GM12878 (cell line): ENCODE results near the gene PRF1. TPM values are rescaled to one million over a fixed set of nuclear protein-coding genes. Genes with fewer than 3 reads are reported as not detected.

Experiments
- ATAC-seq: fragments of 200-7000 bp; cut with Tn5 transposase; 3 replicates; pipeline ENCODE4 v1.9.1; 2020; ENCODE audit warnings: mild to moderate bottlenecking, moderate library complexity
- BruUV-seq: library from RNA; stranded (reverse); fragments of 400-500 nt; replicated peaks from 2 replicates; lab custom pipeline; 2021; lab: Mats Ljungman, UMichigan
- CTCF ChIA-PET: fragments of 300-600 bp; sonication (Branson Sonifier 250); formaldehyde crosslinking; extraction: SDS; loops from one replicate; lab custom pipeline; 2021; ENCODE audit warnings: inconsistent platforms; lab: Yijun Ruan, JAX
- POLR2A ChIA-PET: fragments of 350-600 bp; formaldehyde crosslinking; extraction: SDS; loops from one replicate; lab custom pipeline; 2021; ENCODE audit warnings: inconsistent platforms; lab: Charles Lee
- RAD21 ChIA-PET: fragments of 300-600 bp; sonication (Branson Sonifier 250); formaldehyde crosslinking; loops from one replicate; lab custom pipeline; 2023; ENCODE audit warnings: antibody characterized with exemption; ENCODE audit not compliant: unreplicated experiment; lab: Charles Lee
- SMC1A ChIA-PET: fragments of 300-600 bp; sonication (Branson Sonifier 250); formaldehyde crosslinking; loops from one replicate; lab custom pipeline; 2023; ENCODE audit not compliant: unreplicated experiment, uncharacterized antibody; lab: Charles Lee
- DNase-seq: peaks from one replicate; pipeline ENCODE4 v3.0.0-alpha.2; 2011; ENCODE audit warnings: low read depth, low spot score
- FAIRE-seq: peaks from 3 replicates; lab custom pipeline; 2011; peaks lifted over from hg19 to GRCh38; lab: Jason Lieb, UNC
- H2AFZ ChIP-seq: 2 replicates; pipeline ENCODE4 v1.6.0; 2011; ENCODE audit warnings: low read depth, low read length, control low read depth; ENCODE audit not compliant: control insufficient read depth
- H3K27ac ChIP-seq: 2 replicates; pipeline ENCODE4 v1.5.1; 2011; ENCODE audit warnings: control low read depth; ENCODE audit not compliant: control insufficient read depth, insufficient read depth
- H3K27me3 ChIP-seq, 2 experiments: replicated peaks in 1 of 2; 2 replicates each; pipeline versions ENCODE4 v1.6.0 to v1.6.1; 2011; ENCODE audit warnings: low read length in 1 of 2; ENCODE audit not compliant: control insufficient read depth in 2 of 2, insufficient read depth in 2 of 2
- H3K36me3 ChIP-seq, 2 experiments: 2 replicates each; pipeline ENCODE4 v1.5.1; 2011; ENCODE audit warnings: low read length in 1 of 2; ENCODE audit not compliant: control insufficient read depth in 2 of 2, insufficient read depth in 2 of 2
- H3K4me1 ChIP-seq: 2 replicates; pipeline ENCODE4 v1.6.1; 2011; ENCODE audit warnings: mild to moderate bottlenecking, low read length, moderate library complexity, mixed read lengths; ENCODE audit not compliant: control insufficient read depth, insufficient read depth
- H3K4me2 ChIP-seq: 2 replicates; pipeline ENCODE4 v1.6.0; 2011; ENCODE audit warnings: control low read depth; ENCODE audit not compliant: control insufficient read depth, insufficient read depth
- H3K4me3 ChIP-seq: fragments of 200-600 bp; sonication (generic); 2 replicates; pipeline ENCODE4 v1.5.1; 2016
- H3K79me2 ChIP-seq: 2 replicates; pipeline ENCODE4 v1.6.0; 2011; ENCODE audit warnings: low read length; ENCODE audit not compliant: control insufficient read depth, insufficient read depth
- H3K9ac ChIP-seq: 2 replicates; pipeline ENCODE4 v1.8.0; 2011; ENCODE audit warnings: low read length, control low read depth, mixed read lengths; ENCODE audit not compliant: control insufficient read depth, insufficient read depth
- H3K9me3 ChIP-seq: replicated peaks from 3 replicates; pipeline ENCODE4 v1.5.1; 2011; ENCODE audit warnings: mild to moderate bottlenecking, low read length; ENCODE audit not compliant: control insufficient read depth, insufficient read depth
- H4K20me1 ChIP-seq: 2 replicates; pipeline ENCODE4 v1.6.0; 2011; ENCODE audit not compliant: control insufficient read depth, insufficient read depth
- ASH2L ChIP-seq: fragments of 300-600, 200-600 bp; sonication (generic); IDR thresholded peaks from 2 replicates; pipeline ENCODE4 v1.6.1; 2017; ENCODE audit warnings: low read depth, mild to moderate bottlenecking, borderline replicate concordance
- CHD1 ChIP-seq: IDR thresholded peaks from 2 replicates; pipeline ENCODE4 v1.6.1; 2012; ENCODE audit warnings: low read depth, low read length, improper control_type of control experiment
- ESRRA ChIP-seq: IDR thresholded peaks from 2 replicates; pipeline ENCODE4 v1.6.1; 2012; ENCODE audit warnings: mild to moderate bottlenecking, low read length, improper control_type of control experiment
- GABPA ChIP-seq: IDR thresholded peaks from 2 replicates; pipeline ENCODE4 v1.6.1; 2014; ENCODE audit warnings: antibody characterized with exemption, low read depth, mild to moderate bottlenecking, inconsistent platforms
- HCFC1 ChIP-seq: fragments of 150-350 bp; IDR thresholded peaks from 2 replicates; pipeline ENCODE4 v1.6.1; 2014; ENCODE audit warnings: low read length
- MXI1 ChIP-seq: fragments of 150-350 bp; IDR thresholded peaks from 2 replicates; pipeline ENCODE4 v1.6.1; 2011; ENCODE audit warnings: low read depth, mild to moderate bottlenecking, inconsistent platforms, low read length, improper control_type of control experiment
- NFIC ChIP-seq: IDR thresholded peaks from 2 replicates; pipeline ENCODE4 v1.6.1; 2012; ENCODE audit warnings: low read depth, mild to moderate bottlenecking, inconsistent platforms, low read length, moderate library complexity
- NFXL1 ChIP-seq: fragments of 450-650 bp; IDR thresholded peaks from 2 replicates; pipeline ENCODE4 v1.6.1; 2017; ENCODE audit warnings: antibody characterized with exemption, mild to moderate bottlenecking, borderline replicate concordance
- RBBP5 ChIP-seq: fragments of 200-600 bp; sonication (generic); conservative IDR thresholded peaks from 2 replicates; pipeline ENCODE4 v1.6.1; 2016
- SMAD1 ChIP-seq: fragments of 450-650 bp; IDR thresholded peaks from 2 replicates; pipeline ENCODE4 v1.6.1; 2018; ENCODE audit warnings: mild to moderate bottlenecking, low read depth; ENCODE audit not compliant: partially characterized antibody
- SPI1 ChIP-seq: IDR thresholded peaks from 2 replicates; pipeline ENCODE4 v1.6.1; 2011; ENCODE audit warnings: low read depth, mild to moderate bottlenecking, low read length, moderate library complexity, borderline replicate concordance; ENCODE audit not compliant: insufficient read depth
- STAT1 ChIP-seq: fragments of 450-650 bp; conservative IDR thresholded peaks from 2 replicates; pipeline ENCODE4 v1.6.1; 2014; ENCODE audit warnings: antibody characterized with exemption, mild to moderate bottlenecking
- STAT3 ChIP-seq: IDR thresholded peaks from 2 replicates; pipeline ENCODE4 v1.6.1; 2011; ENCODE audit warnings: low read depth, low read length, improper control_type of control experiment
- SUZ12 ChIP-seq: fragments of 200-600 bp; sonication (generic); IDR thresholded peaks from one replicate; pipeline ENCODE4 v1.6.1; 2018; ENCODE audit warnings: antibody characterized with exemption, mild to moderate bottlenecking; ENCODE audit not compliant: unreplicated experiment
- TCF3 ChIP-seq: IDR thresholded peaks from 2 replicates; pipeline ENCODE4 v1.6.1; 2012; ENCODE audit warnings: low read depth, mild to moderate bottlenecking, low read length, borderline replicate concordance; ENCODE audit not compliant: insufficient read depth
- WGBS: methylation state at CpG from one replicate; pipeline ENCODE4 v1.1.6; 2016; ENCODE audit warnings: low lambda C conversion rate; ENCODE audit not compliant: insufficient replicate concordance, insufficient coverage; ENCODE audit errors: missing lambda C conversion rate; 5-methylcytosine and 5-hydroxymethylcytosine counted together
- in situ Hi-C: fragments of 300-500 bp; cut with MboI; formaldehyde crosslinking; loops from 9 replicates; pipeline ENCODE4 v1.14.3; 2018; ENCODE audit warnings: mixed read lengths
- intact Hi-C: fragments of 100-400 bp; cut with micrococcal nuclease; formaldehyde crosslinking; loops from one replicate; pipeline ENCODE4 v1.14.2; 2022; ENCODE audit not compliant: unreplicated experiment
- polyA plus RNA-seq, 11 experiments: library from polyadenylated mRNA; depleted of rRNA in 4 of 11; unstranded in 6 of 11; stranded (reverse) in 5 of 11; fragments of >200 nt; fragmentation: Nextera tagmentation in 4 of 11; fragmentation: Illumina TruSeq in 1 of 11; extraction: Ambion mirVana in 4 of 11; extraction: Trizol in 1 of 11; gene quantifications; 1 replicate in 1 of 11; 2 replicates in 10 of 11; pipeline versions ENCODE4 v1.2.1 to v1.2.3, GENCODE V29; 2011 to 2016; ENCODE audit warnings: inconsistent platforms in 2 of 11, missing spikeins in 2 of 11, low read depth in 1 of 11
- total RNA-seq, 4 experiments: library from RNA; depleted of rRNA in 3 of 4; stranded (reverse); fragments of >200 nt in 3 of 4; fragmentation: Illumina TruSeq in 1 of 4; extraction: Trizol in 1 of 4; gene quantifications; 2 replicates each; pipeline versions ENCODE4 v1.2.1 to v1.2.3, GENCODE V29; 2013 to 2021
- TF ChIP-seq, protein P1 (sequence below): fragments of 450-650 bp; IDR thresholded peaks from 2 replicates; pipeline ENCODE4 v1.6.1; 2017; ENCODE audit warnings: mild to moderate bottlenecking, low read depth, inconsistent platforms; ENCODE audit not compliant: poor library complexity, severe bottlenecking

The PRF1 gene
- total and polyA plus RNA-seq, 10 of the 15 experiments (the other 5 are each of a cell fraction or from before 2014, with no cell fraction given): 0.84 to 15.7 (median 1.3) TPM

DNA sequence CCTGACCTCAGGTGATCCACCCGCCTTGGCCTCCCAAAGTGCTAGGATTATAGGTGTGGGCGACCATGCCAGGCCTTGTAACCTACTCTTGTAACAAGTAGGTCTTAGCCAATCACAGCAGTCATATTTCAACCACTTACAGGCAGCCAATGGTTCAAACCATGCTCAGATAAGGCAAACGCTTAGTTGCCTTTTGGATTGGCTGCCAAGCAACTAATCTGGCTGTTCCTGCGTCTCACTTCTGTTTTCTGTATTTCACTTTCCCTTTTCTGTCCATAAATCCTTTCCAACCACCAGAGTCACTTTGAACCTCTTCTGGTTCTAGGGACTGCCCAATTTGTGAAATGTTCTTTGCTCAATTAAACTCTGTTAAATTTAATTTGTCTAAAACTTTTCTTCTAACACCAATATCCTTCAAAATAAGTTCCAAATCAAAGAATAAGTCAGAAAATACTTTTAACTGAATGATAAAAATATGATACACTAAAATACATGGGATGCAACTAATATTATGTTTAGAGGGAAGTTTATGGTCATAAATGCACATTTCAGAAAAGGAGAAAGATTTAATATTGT, 19.1 kb upstream of the PRF1 start:
- Histone ChIP-seq H3K4me1 (no peaks in the 10 kb centered on the region), H3K36me3 (no peaks in the 10 kb centered on the region), H3K9me3 (peaks cover 8% of the 10 kb centered on the region; the same call in 2 of the 3 replicates), H3K9ac (no peak overlapping the region), H2AFZ (no peak overlapping the region), H3K4me3 (no peak overlapping the region)
- FAIRE-seq: no peak
- WGBS: 43% methylated on average over 4 of the region's 4 CpGs
- ChIA-PET POLR2A (interaction anchor here (0.6 kb wide), 1 partner anchor 10 kb away, joined by 4 read pairs; no protein-coding TSS in a partner anchor), CTCF (no interaction called here)
- in situ Hi-C loops: no loop called here
- no TSS peak for BruUV-seq
- TF ChIP-seq ASH2L (no peak), SPI1 (peak; percentile 46; the same call in 1 of the 2 replicates)
- TF ChIP-seq, protein P1, sequence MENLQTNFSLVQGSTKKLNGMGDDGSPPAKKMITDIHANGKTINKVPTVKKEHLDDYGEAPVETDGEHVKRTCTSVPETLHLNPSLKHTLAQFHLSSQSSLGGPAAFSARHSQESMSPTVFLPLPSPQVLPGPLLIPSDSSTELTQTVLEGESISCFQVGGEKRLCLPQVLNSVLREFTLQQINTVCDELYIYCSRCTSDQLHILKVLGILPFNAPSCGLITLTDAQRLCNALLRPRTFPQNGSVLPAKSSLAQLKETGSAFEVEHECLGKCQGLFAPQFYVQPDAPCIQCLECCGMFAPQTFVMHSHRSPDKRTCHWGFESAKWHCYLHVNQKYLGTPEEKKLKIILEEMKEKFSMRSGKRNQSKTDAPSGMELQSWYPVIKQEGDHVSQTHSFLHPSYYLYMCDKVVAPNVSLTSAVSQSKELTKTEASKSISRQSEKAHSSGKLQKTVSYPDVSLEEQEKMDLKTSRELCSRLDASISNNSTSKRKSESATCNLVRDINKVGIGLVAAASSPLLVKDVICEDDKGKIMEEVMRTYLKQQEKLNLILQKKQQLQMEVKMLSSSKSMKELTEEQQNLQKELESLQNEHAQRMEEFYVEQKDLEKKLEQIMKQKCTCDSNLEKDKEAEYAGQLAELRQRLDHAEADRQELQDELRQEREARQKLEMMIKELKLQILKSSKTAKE: no peak
- TF ChIP-seq, all 136 proteins: peak for 1
- ChIA-PET RAD21 (no interaction called here), SMC1A (interaction anchor here (0.7 kb wide), 1 partner anchor 802 kb away, joined by 3 read pairs; no protein-coding TSS in a partner anchor)
- H3K27me3 ChIP-seq: no peaks in the 10 kb centered on the region
- H4K20me1 ChIP-seq: no peaks in the 10 kb centered on the region
- ATAC-seq (peak; percentile 55), DNase-seq (no peak)
- no peak overlapping the region for H3K4me2 ChIP-seq
- intact Hi-C loops: no loop called here
- no peak overlapping the region for H3K27ac ChIP-seq
- H3K79me2 ChIP-seq: no peaks in the 10 kb centered on the region

GRCh38 chr10:70620020-70620289, 17.4 kb upstream of the PRF1 start:
- no peaks in the 10 kb centered on the region for H3K79me2 ChIP-seq
- no peaks in the 10 kb centered on the region for H3K36me3 ChIP-seq
- no peak for FAIRE-seq
- RAD21 ChIA-PET: interaction anchor here (0.8 to 1.0 kb wide), 3 partner anchors 33 to 139 kb away, joined by 3 to 5 read pairs (median 3); no protein-coding TSS in a partner anchor
- H2AFZ ChIP-seq: no peak overlapping the region
- no peaks in the 10 kb centered on the region for H3K4me1 ChIP-seq
- POLR2A ChIA-PET: no interaction called here
- no peaks in the 10 kb centered on the region for H3K27me3 ChIP-seq
- no peak for DNase-seq
- BruUV-seq: no TSS peak
- no peak overlapping the region for H3K27ac ChIP-seq
- SMC1A ChIA-PET: interaction anchor here (0.6 to 2.7 kb wide), 12 partner anchors 8 to 158 kb away, joined by 3 to 13 read pairs (median 4); no protein-coding TSS in a partner anchor
- no peak overlapping the region for H3K9ac ChIP-seq
- no peak for ATAC-seq
- H3K4me2 ChIP-seq: no peak overlapping the region
- intact Hi-C loops: no loop called here
- peaks cover 8% of the 10 kb centered on the region; the same call in 2 of the 3 replicates for H3K9me3 ChIP-seq
- H3K4me3 ChIP-seq: no peak overlapping the region
- no peaks in the 10 kb centered on the region for H4K20me1 ChIP-seq
- CTCF ChIA-PET: interaction anchor here (0.8 to 2.2 kb wide), 12 partner anchors 10 to 159 kb away, joined by 3 to 15 read pairs (median 4); no protein-coding TSS in a partner anchor
- in situ Hi-C loops: no loop called here
- TF ChIP-seq RBBP5 (no peak), GABPA (no peak), STAT3 (no peak), TCF3 (no peak), MXI1 (no peak), NFIC (no peak), ESRRA (no peak), NFXL1 (no peak), SMAD1 (no peak), HCFC1 (no peak), SUZ12 (no peak), CHD1 (no peak), STAT1 (no peak)
